HG02610 (cell line): ENCODE data around the gene SNX6.
"Not testable (repeated sequence)": the region's sequence is repeated elsewhere in the genome, so short reads cannot be mapped to it uniquely, and the experiment has no call there.

ENCODE experiments used
- ATAC-seq: cut with Tn5 transposase; IDR thresholded peaks from one replicate; pipeline ENCODE4 v1.9.1; 2021; ENCODE audit warnings: mild to moderate bottlenecking, moderate library complexity; ENCODE audit not compliant: unreplicated experiment

SNX6 gene

GRCh38 chr14:34640826-34641225, 10.9 kb upstream of the SNX6 start:
- no peak for ATAC-seq

- not testable (repeated sequence) for ATAC-seq
These were observed 4.4 kb upstream of the SNX6 start for GRCh38 chr14:34634360-34634771.

GRCh38 chr14:34633742-34634141, 3.8 kb upstream of the SNX6 start:
- ATAC-seq, result no peak

GRCh38 chr14:34632411-34632978, 2.5 kb upstream of the SNX6 start:
- no peak for ATAC-seq

GRCh38 chr14:34629344-34629656, 648 bp downstream of the SNX6 start:
- ATAC-seq, result peak; percentile 18

- no peak for ATAC-seq
These were observed 1.2 kb downstream of the SNX6 start for GRCh38 chr14:34628681-34629135.

- ATAC-seq, result no peak
These were observed 6.4 kb downstream of the SNX6 start for GRCh38 chr14:34623506-34623905.

GRCh38 chr14:34620839-34621238, 9.1 kb downstream of the SNX6 start:
- ATAC-seq, result no peak

GRCh38 chr14:34620115-34620514, 9.8 kb downstream of the SNX6 start:
- no peak for ATAC-seq

- no peak for ATAC-seq
These were observed 10.5 kb downstream of the SNX6 start for GRCh38 chr14:34619471-34619870.

GRCh38 chr14:34616360-34616759, 13.6 kb downstream of the SNX6 start:
- ATAC-seq, result no peak

DNA sequence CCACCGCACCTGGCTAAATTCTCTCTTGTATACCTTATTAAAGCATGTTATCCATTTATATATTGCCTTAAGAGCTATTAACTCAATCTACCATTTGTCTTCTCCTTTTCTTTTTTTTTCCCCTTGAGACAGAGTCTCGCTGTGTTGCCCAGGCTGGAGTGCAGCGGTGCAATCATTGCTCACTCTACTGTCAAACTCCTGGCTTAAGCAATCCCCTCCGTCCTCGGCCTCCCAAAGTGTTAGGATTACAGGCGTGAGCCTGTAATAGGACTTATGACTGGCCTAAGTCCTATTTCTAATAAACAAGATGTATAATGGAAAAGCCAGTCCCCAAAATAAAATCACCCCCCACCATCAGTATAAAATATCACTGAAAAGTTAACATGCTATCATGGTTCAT, 14.4 kb downstream of the SNX6 start:
- no peak for ATAC-seq

DNA sequence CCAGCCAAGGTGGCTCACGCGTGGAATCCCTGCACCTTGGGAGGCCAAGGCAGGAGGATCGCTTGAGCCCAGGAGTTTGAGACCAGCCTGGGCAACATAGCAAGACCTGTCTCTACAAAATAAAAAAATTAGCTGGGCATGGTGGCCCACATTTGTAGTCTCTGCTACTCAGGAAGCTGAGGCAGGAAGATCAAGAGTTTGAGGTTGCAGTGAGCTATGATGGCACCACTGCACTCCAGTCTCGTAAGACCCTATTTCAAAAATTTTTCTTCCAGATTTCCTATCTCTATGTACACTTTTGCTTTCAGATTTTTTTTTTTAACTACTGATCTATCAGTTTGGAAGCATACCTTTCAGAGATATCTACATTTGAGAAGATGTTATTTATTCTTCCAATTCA, 15.3 kb downstream of the SNX6 start:
- no peak for ATAC-seq

- no peak for ATAC-seq
These were observed 19.8 kb downstream of the SNX6 start for GRCh38 chr14:34610101-34610500.

- ATAC-seq, result no peak
These were observed 24.5 kb downstream of the SNX6 start for GRCh38 chr14:34605461-34605860.

GRCh38 chr14:34604995-34605394, 25.0 kb downstream of the SNX6 start:
- no peak for ATAC-seq

DNA sequence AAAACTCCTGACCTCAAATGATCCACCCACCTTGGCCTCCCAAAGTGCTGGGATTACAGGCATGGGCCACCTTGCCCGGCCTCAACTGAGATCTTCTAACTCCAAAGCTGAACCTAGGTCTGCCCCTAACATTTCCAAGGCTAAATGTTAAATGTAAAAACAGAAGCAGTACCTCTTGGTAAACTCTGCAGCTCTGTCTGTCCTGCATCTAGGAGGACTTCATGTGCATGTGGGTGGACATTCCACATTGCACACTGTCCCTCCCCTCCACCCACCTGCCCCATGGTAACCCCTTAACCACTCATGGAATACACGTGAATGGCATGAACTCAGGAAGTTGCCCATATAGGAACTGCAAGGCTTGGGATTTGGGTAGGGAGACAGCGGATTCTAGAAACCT, 33.1 kb downstream of the SNX6 start:
- ATAC-seq, result no peak

DNA sequence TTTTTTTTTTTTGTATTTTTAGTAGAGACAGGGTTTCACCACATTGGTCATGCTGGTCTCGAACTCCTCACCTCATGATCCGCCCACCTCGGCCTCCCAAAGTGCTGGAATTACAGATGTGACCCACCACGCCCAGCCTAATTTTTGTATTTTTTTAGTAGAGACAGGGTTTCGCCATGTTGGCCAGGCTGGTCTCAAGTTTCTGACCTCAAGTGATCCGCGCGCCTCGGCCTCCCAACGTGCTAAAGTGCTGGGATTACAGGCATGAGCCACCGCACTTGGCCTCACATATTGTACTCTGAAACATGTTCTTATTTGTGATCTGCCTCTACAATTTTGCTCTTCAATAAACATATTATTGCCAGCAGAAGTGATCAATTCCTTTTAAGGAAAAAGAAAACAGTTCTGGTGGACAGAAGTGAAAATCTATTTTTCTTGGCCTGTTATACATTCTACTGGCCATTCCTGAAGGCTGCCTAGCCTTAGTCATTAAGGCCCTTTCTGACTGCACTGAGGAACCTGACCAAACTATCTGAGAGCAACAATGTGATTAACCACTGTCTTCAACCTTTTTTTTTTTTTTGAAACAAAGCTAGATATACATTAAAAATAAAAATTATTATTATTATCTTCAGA, 36.1 kb downstream of the SNX6 start:
- no peak for ATAC-seq

GRCh38 chr14:34592623-34593022, 37.3 kb downstream of the SNX6 start:
- no peak for ATAC-seq

- ATAC-seq, result no peak
These were observed 46.4 kb downstream of the SNX6 start for GRCh38 chr14:34583525-34583924.

- no peak for ATAC-seq
These were observed 47.7 kb downstream of the SNX6 start for GRCh38 chr14:34582117-34582680.

DNA sequence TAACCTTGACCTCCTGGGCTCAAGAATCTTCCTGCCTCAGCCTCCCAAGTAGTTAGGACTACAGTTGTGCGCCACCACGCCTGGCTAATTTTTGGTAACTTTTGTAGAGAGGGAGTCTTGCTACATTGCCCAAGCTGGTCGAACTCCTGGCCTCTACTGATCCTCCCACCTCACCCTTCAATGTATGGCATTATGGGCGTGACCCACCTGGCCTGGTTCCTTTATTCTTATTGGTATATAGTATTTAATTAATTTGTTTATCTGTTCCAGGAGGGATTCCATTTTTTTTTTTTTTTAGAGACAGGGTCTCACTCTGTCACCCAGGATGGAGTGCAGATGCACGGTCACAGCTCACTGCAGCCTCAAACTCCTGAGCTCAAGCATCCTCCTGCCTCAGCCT, 49.6 kb downstream of the SNX6 start:
- no peak for ATAC-seq

- no peak for ATAC-seq
These were observed 58.2 kb downstream of the SNX6 start for GRCh38 chr14:34571771-34572170.
